HCT116 (cell line): Measurements from ENCODE around the gene PDE8A. TPM values are rescaled to one million over a fixed set of nuclear protein-coding genes. Genes with fewer than 3 reads are reported as not detected.

Source experiments
- ATAC-seq: fragments of 200-7000 bp; cut with Tn5 transposase; 2 replicates; pipeline ENCODE4 v1.9.1; 2020; ENCODE audit warnings: mild to moderate bottlenecking, moderate library complexity
- BruUV-seq: library from RNA; stranded (reverse); fragments of 400-500 nt; replicated peaks from 2 replicates; lab custom pipeline; 2021; lab: Mats Ljungman, UMichigan
- CTCF ChIA-PET: fragments of 300-600 bp; sonication (Branson Sonifier 250); formaldehyde crosslinking; loops from one replicate; lab custom pipeline; 2021; ENCODE audit warnings: antibody characterized with exemption; lab: Charles Lee
- POLR2A ChIA-PET: fragments of 300-600, 350-600 bp; sonication (Branson Sonifier 250); formaldehyde crosslinking; loops from one replicate; lab custom pipeline; 2021; ENCODE audit warnings: antibody characterized with exemption; lab: Charles Lee
- RAD21 ChIA-PET, 2 experiments: fragments of 300-600 bp; sonication (Branson Sonifier 250); formaldehyde crosslinking; loops; one replicate each; lab custom pipeline; 2023; ENCODE audit warnings: low total read pairs in 2 of 2; ENCODE audit not compliant: uncharacterized antibody in 2 of 2, unreplicated experiment in 2 of 2, low non-redundant PET in 1 of 2; lab: Charles Lee
- DNase-seq: peaks from one replicate; pipeline ENCODE4 v3.0.0-alpha.2; 2010; ENCODE audit warnings: low read depth, low spot score
- H2AFZ ChIP-seq: fragments of 200-600 bp; shearing (Covaris generic), sonication (generic); 2 replicates; pipeline ENCODE4 v1.6.1; 2017; ENCODE audit warnings: low read depth, mixed run types, mixed read lengths, antibody characterized with exemption, low read length; ENCODE audit not compliant: poor library complexity, severe bottlenecking
- H3K27ac ChIP-seq: 2 replicates; pipeline ENCODE4 v1.5.1; 2012; ENCODE audit warnings: low read depth, low read length
- H3K27me3 ChIP-seq: fragments of 200-600 bp; sonication (generic); 2 replicates; pipeline ENCODE4 v1.6.1; 2016; ENCODE audit warnings: mixed run types, low read length, mixed read lengths; ENCODE audit not compliant: insufficient read depth
- H3K36me3 ChIP-seq, 2 experiments: fragments of 200-500 bp in 1 of 2; fragments of 200-600 bp in 1 of 2; sonication (Bioruptor generic) in 1 of 2; sonication (generic) in 1 of 2; 2 replicates each; pipeline versions ENCODE4 v1.5.1 to v1.6.1; 2014 to 2016; ENCODE audit warnings: low read length in 2 of 2, inconsistent platforms in 1 of 2, mixed read lengths in 1 of 2, mixed run types in 1 of 2; ENCODE audit not compliant: insufficient read depth in 2 of 2, control insufficient read depth in 1 of 2
- H3K4me1 ChIP-seq, 2 experiments: fragments of 200-600 bp in 1 of 2; sonication (generic) in 1 of 2; 2 replicates each; pipeline versions ENCODE4 v1.5.1 to v1.6.1; 2012 to 2017; ENCODE audit warnings: low read length in 2 of 2, inconsistent platforms in 1 of 2, mild to moderate bottlenecking in 1 of 2, mixed read lengths in 1 of 2, mixed run types in 1 of 2, moderate library complexity in 1 of 2; ENCODE audit not compliant: insufficient read depth in 2 of 2, control insufficient read depth in 1 of 2
- H3K4me2 ChIP-seq: fragments of 200-600 bp; sonication (generic); 2 replicates; pipeline ENCODE4 v1.6.1; 2017; ENCODE audit warnings: mixed run types, low read length, mixed read lengths
- H3K4me3 ChIP-seq, 2 experiments: fragments of 200-600 bp in 1 of 2; sonication (generic) in 1 of 2; replicated peaks in 1 of 2; 2 replicates each; pipeline ENCODE4 v1.5.1; 2011 to 2016; ENCODE audit warnings: low read length in 2 of 2, control low read depth in 1 of 2, low read depth in 1 of 2, mild to moderate bottlenecking in 1 of 2, mixed read lengths in 1 of 2, mixed run types in 1 of 2
- H3K79me2 ChIP-seq: fragments of 200-600 bp; sonication (generic); 2 replicates; pipeline ENCODE4 v1.6.1; 2017; ENCODE audit warnings: mild to moderate bottlenecking, mixed run types, low read length, moderate library complexity, mixed read lengths; ENCODE audit not compliant: insufficient read depth
- H3K9ac ChIP-seq: fragments of 200-600 bp; sonication (generic); 2 replicates; pipeline ENCODE4 v1.6.1; 2016; ENCODE audit warnings: low read length, mixed read lengths
- H3K9me2 ChIP-seq: fragments of 200-600 bp; sonication (generic), shearing (Covaris generic); 2 replicates; pipeline ENCODE4 v1.6.1; 2017; ENCODE audit warnings: mixed run types, mild to moderate bottlenecking, moderate library complexity; ENCODE audit not compliant: insufficient read depth
- H3K9me3 ChIP-seq, 2 experiments: fragments of 200-500 bp in 1 of 2; fragments of 200-600 bp in 1 of 2; sonication (Bioruptor generic) in 1 of 2; sonication (generic) in 1 of 2; 2 replicates each; pipeline ENCODE4 v1.6.1; 2014 to 2017; ENCODE audit warnings: low read length in 2 of 2, mixed read lengths in 2 of 2, inconsistent platforms in 1 of 2, low read depth in 1 of 2, mild to moderate bottlenecking in 1 of 2, mixed run types in 1 of 2, moderate library complexity in 1 of 2; ENCODE audit not compliant: control insufficient read depth in 1 of 2, insufficient read depth in 1 of 2
- H4K20me1 ChIP-seq: fragments of 200-600 bp; sonication (generic), shearing (Covaris generic); 2 replicates; pipeline ENCODE4 v1.6.1; 2017; ENCODE audit warnings: mixed run types, mild to moderate bottlenecking, moderate library complexity; ENCODE audit not compliant: insufficient read depth
- EGR1 ChIP-seq: IDR thresholded peaks from 2 replicates; pipeline ENCODE4 v1.6.1; 2012; ENCODE audit warnings: low read depth
- ELF1 ChIP-seq: IDR thresholded peaks from 2 replicates; pipeline ENCODE4 v1.6.1; 2012; ENCODE audit warnings: low read depth, borderline replicate concordance
- EZH2 ChIP-seq: fragments of 200-600 bp; sonication (generic); IDR thresholded peaks from 2 replicates; pipeline ENCODE4 v1.6.1; 2017; ENCODE audit warnings: antibody characterized with exemption, mixed run types
- EZH2phosphoT487 ChIP-seq: fragments of 200-600 bp; IDR thresholded peaks from 2 replicates; pipeline ENCODE4 v1.6.1; 2018; ENCODE audit warnings: antibody characterized with exemption, borderline replicate concordance
- POLR2A ChIP-seq: IDR thresholded peaks from 2 replicates; pipeline ENCODE4 v1.7.0; 2011; ENCODE audit warnings: borderline replicate concordance; ENCODE audit not compliant: insufficient read depth, insufficient read length; ENCODE audit errors: extremely low read depth
- POLR2AphosphoS5 ChIP-seq: IDR thresholded peaks from 2 replicates; pipeline ENCODE4 v1.6.1; 2011; ENCODE audit warnings: mild to moderate bottlenecking, low read depth, low read length, moderate library complexity
- RAD21 ChIP-seq: IDR thresholded peaks from 2 replicates; pipeline ENCODE4 v1.6.1; 2012; ENCODE audit warnings: low read depth, mild to moderate bottlenecking
- SIN3A ChIP-seq: IDR thresholded peaks from 2 replicates; pipeline ENCODE4 v1.6.1; 2012; ENCODE audit warnings: low read depth
- SRF ChIP-seq: IDR thresholded peaks from 2 replicates; pipeline ENCODE4 v1.6.1; 2012; ENCODE audit warnings: low read depth
- TCF7L2 ChIP-seq: IDR thresholded peaks from 2 replicates; pipeline ENCODE4 v1.7.0; 2011; ENCODE audit warnings: borderline replicate concordance, inconsistent platforms; ENCODE audit not compliant: insufficient read depth, insufficient read length; ENCODE audit errors: extremely low read depth
- intact Hi-C: fragments of 100-400 bp; cut with micrococcal nuclease; formaldehyde crosslinking; loops from 2 replicates; pipeline ENCODE4 v1.10.0; 2022
- total RNA-seq: library from RNA; stranded (reverse); gene quantifications from one replicate; pipeline ENCODE4 v1.2.1, GENCODE V29; 2021; ENCODE audit not compliant: unreplicated experiment
- TF ChIP-seq, protein P1 (sequence below): IDR thresholded peaks from 2 replicates; pipeline ENCODE4 v1.6.1; 2012
- TF ChIP-seq, protein P2 (sequence below): IDR thresholded peaks from 2 replicates; pipeline ENCODE4 v1.6.1; 2012; ENCODE audit warnings: low read depth

The PDE8A gene
- total RNA-seq, 1 experiment from 2014 or later, result 37.8 TPM

DNA sequence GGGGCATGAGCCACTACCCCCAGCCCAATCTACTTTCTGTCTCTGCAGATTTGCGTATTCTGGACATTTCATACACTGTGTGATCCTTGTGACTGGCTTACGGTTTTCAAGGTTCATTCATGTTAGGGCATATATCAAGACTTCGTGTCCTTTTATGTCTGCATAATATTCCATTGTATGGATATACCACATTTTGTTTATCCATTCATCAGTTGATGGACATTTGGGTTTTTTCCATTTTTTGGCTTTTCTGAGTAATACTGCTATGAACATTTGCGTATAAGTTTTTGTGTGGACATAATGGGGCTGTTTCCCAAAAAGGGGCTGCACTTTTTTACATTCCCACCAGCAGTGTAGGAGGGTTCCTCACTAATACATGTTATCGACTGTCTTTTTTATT is 106.6 kb downstream of the PDE8A start:
- DNase-seq, result no peak
- H2AFZ ChIP-seq, result no peak overlapping the region
- ChIA-PET CTCF (no interaction called here), POLR2A (no interaction called here)
- intact Hi-C loops, result no loop called here
- TF ChIP-seq, protein P1, sequence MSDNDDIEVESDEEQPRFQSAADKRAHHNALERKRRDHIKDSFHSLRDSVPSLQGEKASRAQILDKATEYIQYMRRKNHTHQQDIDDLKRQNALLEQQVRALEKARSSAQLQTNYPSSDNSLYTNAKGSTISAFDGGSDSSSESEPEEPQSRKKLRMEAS, result no peak
- TF ChIP-seq EZH2phosphoT487 (no peak), POLR2AphosphoS5 (no peak), RAD21 (no peak), TCF7L2 (no peak), EZH2 (no peak), POLR2A (no peak), EGR1 (no peak), ELF1 (no peak), SIN3A (no peak), SRF (no peak)
- TF ChIP-seq, protein P2, sequence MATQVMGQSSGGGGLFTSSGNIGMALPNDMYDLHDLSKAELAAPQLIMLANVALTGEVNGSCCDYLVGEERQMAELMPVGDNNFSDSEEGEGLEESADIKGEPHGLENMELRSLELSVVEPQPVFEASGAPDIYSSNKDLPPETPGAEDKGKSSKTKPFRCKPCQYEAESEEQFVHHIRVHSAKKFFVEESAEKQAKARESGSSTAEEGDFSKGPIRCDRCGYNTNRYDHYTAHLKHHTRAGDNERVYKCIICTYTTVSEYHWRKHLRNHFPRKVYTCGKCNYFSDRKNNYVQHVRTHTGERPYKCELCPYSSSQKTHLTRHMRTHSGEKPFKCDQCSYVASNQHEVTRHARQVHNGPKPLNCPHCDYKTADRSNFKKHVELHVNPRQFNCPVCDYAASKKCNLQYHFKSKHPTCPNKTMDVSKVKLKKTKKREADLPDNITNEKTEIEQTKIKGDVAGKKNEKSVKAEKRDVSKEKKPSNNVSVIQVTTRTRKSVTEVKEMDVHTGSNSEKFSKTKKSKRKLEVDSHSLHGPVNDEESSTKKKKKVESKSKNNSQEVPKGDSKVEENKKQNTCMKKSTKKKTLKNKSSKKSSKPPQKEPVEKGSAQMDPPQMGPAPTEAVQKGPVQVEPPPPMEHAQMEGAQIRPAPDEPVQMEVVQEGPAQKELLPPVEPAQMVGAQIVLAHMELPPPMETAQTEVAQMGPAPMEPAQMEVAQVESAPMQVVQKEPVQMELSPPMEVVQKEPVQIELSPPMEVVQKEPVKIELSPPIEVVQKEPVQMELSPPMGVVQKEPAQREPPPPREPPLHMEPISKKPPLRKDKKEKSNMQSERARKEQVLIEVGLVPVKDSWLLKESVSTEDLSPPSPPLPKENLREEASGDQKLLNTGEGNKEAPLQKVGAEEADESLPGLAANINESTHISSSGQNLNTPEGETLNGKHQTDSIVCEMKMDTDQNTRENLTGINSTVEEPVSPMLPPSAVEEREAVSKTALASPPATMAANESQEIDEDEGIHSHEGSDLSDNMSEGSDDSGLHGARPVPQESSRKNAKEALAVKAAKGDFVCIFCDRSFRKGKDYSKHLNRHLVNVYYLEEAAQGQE, result no peak
- TF ChIP-seq, all 23 proteins: peak for 0
- Histone ChIP-seq H3K27me3 (no peaks in the 10 kb centered on the region), H3K4me1 (no peaks in the 10 kb centered on the region), H4K20me1 (no peaks in the 10 kb centered on the region), H3K4me2 (no peak overlapping the region), H3K27ac (no peak overlapping the region), H3K4me3 (no peak overlapping the region), H3K36me3 (peaks cover 0 to 6% of the 10 kb centered on the region in 2 experiments; a peak in 2 of 4 replicates), H3K9me2 (no peaks in the 10 kb centered on the region), H3K79me2 (no peaks in the 10 kb centered on the region), H3K9me3 (no peaks in the 10 kb centered on the region), H3K9ac (no peak overlapping the region)
- RAD21 ChIA-PET, result no interaction called here
- no TSS peak for BruUV-seq
- no peak for ATAC-seq
